ENCODE measurements around the gene PRRC2C. TPM values are rescaled to one million over a fixed set of nuclear protein-coding genes. Genes with fewer than 3 reads are reported as not detected.

PRRC2C gene
- total and polyA plus RNA-seq, 2 of the 4 experiments (the other 2 are of a cell fraction), result 54.0 to 58.3 TPM

- ChIA-PET CTCF (no interaction called here), POLR2A (ENCODE audit: unreplicated experiment) (no interaction called here)
- ATAC-seq (ENCODE audit: low read depth) (no peak), DNase-seq (no peak)
- H3K27ac ChIP-seq (ENCODE audit: insufficient read depth, low read length), result no peak overlapping the region
- no peak overlapping the region for H3K56ac ChIP-seq (ENCODE audit: extremely low read depth, insufficient read depth, low read length)
- intact Hi-C loops (cut with micrococcal nuclease), result loop anchor here (5.0 kb wide), 1 partner anchor 35 kb away; no protein-coding TSS in a partner anchor
- H3K4me1 ChIP-seq (ENCODE audit: control insufficient read depth, insufficient read depth, low read length), result no peaks in the 10 kb centered on the region
- H4K8ac ChIP-seq (ENCODE audit: low read depth in 2 of 2, low read length in 2 of 2), result no peak overlapping the region
- no peak overlapping the region for H2AK9ac ChIP-seq (replicated peaks; ENCODE audit: low read depth, low read length, poor library complexity)
- H3K9me3 ChIP-seq (ENCODE audit: control insufficient read depth, insufficient read depth, low read length), result no peaks in the 10 kb centered on the region
- dilution Hi-C loops (cut with HindIII; ENCODE audit: low sequenced_read_pairs, unreplicated experiment), result no loop called here
- H3K36me3 ChIP-seq (ENCODE audit: control insufficient read depth, insufficient read depth, low read length), result peaks cover 47% of the 10 kb centered on the region
- H3K9me1 ChIP-seq (ENCODE audit: insufficient read depth, low read length), result 0 out of 2 replicates have a peak, but pooled peaks cover 3% of the 10 kb centered on the region
- no peaks in the 10 kb centered on the region for H3K27me3 ChIP-seq (ENCODE audit: control insufficient read depth, insufficient read depth, low read length)
- no peak overlapping the region for H3K4me3 ChIP-seq (ENCODE audit: insufficient read depth, low read depth, low read length)
- H3K23ac ChIP-seq (ENCODE audit: low read depth, low read length), result no peak overlapping the region
- in situ Hi-C loops (cut with MboI; ENCODE audit: low sequenced_read_pairs), result no loop called here
- H2BK120ac ChIP-seq (ENCODE audit: low read depth, low read length), result no peak overlapping the region
- H3K4ac ChIP-seq (ENCODE audit: low read depth, low read length), result no peak overlapping the region
- H2BK20ac ChIP-seq (ENCODE audit: low read depth, low read length), result no peak overlapping the region
- TF ChIP-seq RAD21 (IDR thresholded peaks at IDR 0.05; ENCODE audit: low read length) (no peak), CEBPB (IDR thresholded peaks at IDR 0.05; ENCODE audit: low read depth, low read length) (no peak), MXI1 (IDR thresholded peaks at IDR 0.05; ENCODE audit: borderline replicate concordance, low read depth, low read length) (no peak), BHLHE40 (IDR thresholded peaks at IDR 0.05; ENCODE audit: low read depth, low read length) (no peak), SMC3 (IDR thresholded peaks at IDR 0.05; ENCODE audit: low read depth, low read length) (no peak), RCOR1 (IDR thresholded peaks at IDR 0.05; ENCODE audit: insufficient replicate concordance, low read length) (no peak), POLR2A (IDR thresholded peaks at IDR 0.05; ENCODE audit: low read depth, low read length) (no peak), RFX5 (IDR thresholded peaks at IDR 0.05; ENCODE audit: low read depth, low read length) (no peak), FOS (IDR thresholded peaks at IDR 0.05; ENCODE audit: low read depth, low read length) (no peak)
- H2AK5ac ChIP-seq (ENCODE audit: low read depth, low read length), result no peak overlapping the region
- no TSS peak for BruUV-seq (replicated peaks)
- no peak overlapping the region for H3K18ac ChIP-seq (ENCODE audit: low read depth, low read length)
- no peaks in the 10 kb centered on the region; the same call in 1 of the 2 replicates for H4K20me1 ChIP-seq (ENCODE audit: insufficient read depth, low read length)
- peaks cover 12 to 30% of the 10 kb centered on the region in 2 experiments for H3K79me1 ChIP-seq (ENCODE audit: low read depth in 1 of 2, low read length in 2 of 2)
- no peak overlapping the region for H2BK15ac ChIP-seq (ENCODE audit: low read depth, low read length)
- no peak overlapping the region for H2BK5ac ChIP-seq (ENCODE audit: low read depth, low read length, poor library complexity, severe bottlenecking)
- no peak overlapping the region for H4K91ac ChIP-seq (ENCODE audit: insufficient read depth, low read depth, low read length)
- H3K14ac ChIP-seq (replicated peaks; ENCODE audit: low read depth, low read length), result no peak overlapping the region
- H4K5ac ChIP-seq (ENCODE audit: low read depth, low read length), result no peak overlapping the region
- no peak overlapping the region for H3K4me2 ChIP-seq (ENCODE audit: low read depth, low read length)
- no peak overlapping the region for H3K9ac ChIP-seq (ENCODE audit: low read depth, low read length)
- H2AFZ ChIP-seq (replicated peaks; ENCODE audit: low read length, poor library complexity), result no peak overlapping the region
- WGBS, 2 experiments (ENCODE audit: extremely low coverage in 2 of 2, insufficient read length in 1 of 2), result 93% methylated on average over 3 of the region's 7 CpGs; no CpG with 5 or more reads in 1 of the 2 experiments
Observed at GRCh38 chr1:171532520-171532919, 47.2 kb downstream of the PRRC2C start.

Data from IMR-90 (cell line).